ENCODE measurements around the gene KCNH2.

The KCNH2 gene

DNA sequence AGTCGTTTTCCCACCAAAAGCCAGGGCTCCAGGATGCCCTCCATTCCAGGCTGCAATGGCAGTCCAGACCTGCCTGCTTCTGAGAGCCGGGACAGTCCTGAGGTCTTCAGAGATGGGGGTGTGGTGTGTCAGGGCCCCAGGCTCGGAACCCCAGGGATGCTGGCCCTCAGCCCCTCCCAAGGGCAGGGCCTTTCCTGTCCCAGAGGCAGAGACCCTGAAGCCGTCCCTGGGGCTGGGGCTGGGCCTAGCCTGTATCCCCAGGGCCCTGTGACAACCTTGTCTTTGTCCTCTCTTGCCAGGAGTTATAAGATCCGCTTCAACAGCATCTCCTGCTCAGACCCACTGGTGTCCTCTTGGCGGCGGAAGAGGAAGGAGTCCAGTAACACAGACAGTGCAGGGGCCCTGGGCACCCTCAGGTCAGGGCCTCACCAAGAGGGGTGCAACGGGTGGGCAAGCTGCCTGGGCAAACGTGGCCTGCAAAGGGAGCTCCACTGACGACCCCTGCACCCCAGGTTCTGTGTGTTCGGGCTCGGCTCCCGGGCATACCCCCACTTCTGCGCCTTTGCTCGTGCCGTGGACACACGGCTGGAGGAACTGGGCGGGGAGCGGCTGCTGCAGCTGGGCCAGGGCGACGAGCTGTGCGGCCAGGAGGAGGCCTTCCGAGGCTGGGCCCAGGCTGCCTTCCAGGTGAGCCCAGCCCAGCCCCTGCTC lies 28.6 kb upstream of the KCNH2 start:
- Histone ChIP-seq H3K36me3 (ENCODE audit: control insufficient read depth in 1 of 2, insufficient read depth in 2 of 2, low read length in 2 of 2) (no peaks in the 10 kb centered on the region), H3K27ac (ENCODE audit: low read depth, low read length) (no peak overlapping the region), H3K4me3 (ENCODE audit: low read depth in 1 of 2, low read length in 2 of 2) (no peak overlapping the region), H3K9ac (ENCODE audit: low read depth in 1 of 2, low read length in 2 of 2) (no peak overlapping the region), H3K4me1 (ENCODE audit: control insufficient read depth in 1 of 2, insufficient read depth in 2 of 2, low read length in 2 of 2) (peaks cover 8 to 12% of the 10 kb centered on the region in 2 donors), H3K27me3 (ENCODE audit: control insufficient read depth in 1 of 2, insufficient read depth in 2 of 2, low read length in 2 of 2) (no peaks in the 10 kb centered on the region), H3K9me3 (ENCODE audit: control insufficient read depth in 1 of 2, low read length in 2 of 2) (no peaks in the 10 kb centered on the region)

DNA sequence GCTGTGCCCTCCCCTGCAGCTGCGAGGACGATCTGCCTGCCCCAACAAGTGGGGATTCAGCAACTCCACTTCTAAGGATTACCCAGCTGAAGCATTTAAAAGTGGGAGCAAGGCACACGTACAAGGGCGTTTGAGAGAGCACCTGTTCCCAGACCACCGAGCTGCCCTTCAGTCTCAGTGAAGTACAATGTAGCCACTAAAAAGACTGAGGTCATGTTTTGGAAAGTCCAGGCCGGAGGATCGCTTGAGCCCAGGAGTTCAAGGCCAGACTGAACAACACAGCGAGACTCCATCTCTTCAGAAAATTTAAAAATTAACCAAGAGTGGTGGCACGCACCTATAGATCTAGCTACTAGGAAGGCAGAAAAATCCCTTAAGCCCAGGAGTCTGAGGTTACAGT lies 27.4 kb upstream of the KCNH2 start:
- H3K9me3 ChIP-seq (ENCODE audit: control insufficient read depth in 1 of 2, low read length in 2 of 2): no peaks in the 10 kb centered on the region
- H3K4me1 ChIP-seq (ENCODE audit: control insufficient read depth in 1 of 2, insufficient read depth in 2 of 2, low read length in 2 of 2): peaks cover 8 to 10% of the 10 kb centered on the region in 2 donors
- H3K27ac ChIP-seq (ENCODE audit: low read depth, low read length): no peak overlapping the region
- H3K36me3 ChIP-seq (ENCODE audit: control insufficient read depth in 1 of 2, insufficient read depth in 2 of 2, low read length in 2 of 2): no peaks in the 10 kb centered on the region
- no peak overlapping the region for H3K4me3 ChIP-seq (ENCODE audit: low read depth in 1 of 2, low read length in 2 of 2)
- H3K9ac ChIP-seq (ENCODE audit: low read depth in 1 of 2, low read length in 2 of 2): no peak overlapping the region
- H3K27me3 ChIP-seq (ENCODE audit: control insufficient read depth in 1 of 2, insufficient read depth in 2 of 2, low read length in 2 of 2): no peaks in the 10 kb centered on the region

- no peaks in the 10 kb centered on the region for H3K9me3 ChIP-seq (ENCODE audit: control insufficient read depth in 1 of 2, low read length in 2 of 2)
- no peak overlapping the region for H3K27ac ChIP-seq (ENCODE audit: low read depth, low read length)
- H3K27me3 ChIP-seq (ENCODE audit: control insufficient read depth in 1 of 2, insufficient read depth in 2 of 2, low read length in 2 of 2): no peaks in the 10 kb centered on the region
- H3K36me3 ChIP-seq (ENCODE audit: control insufficient read depth in 1 of 2, insufficient read depth in 2 of 2, low read length in 2 of 2): no peaks in the 10 kb centered on the region
- H3K4me1 ChIP-seq (ENCODE audit: control insufficient read depth in 1 of 2, insufficient read depth in 2 of 2, low read length in 2 of 2): peaks cover 4 to 10% of the 10 kb centered on the region in 2 donors
- no peak overlapping the region for H3K4me3 ChIP-seq (ENCODE audit: low read depth in 1 of 2, low read length in 2 of 2)
- no peak overlapping the region for H3K9ac ChIP-seq (ENCODE audit: low read depth in 1 of 2, low read length in 2 of 2)
Observed at GRCh38 chr7:151003572-151003971, 25.5 kb upstream of the KCNH2 start.

DNA sequence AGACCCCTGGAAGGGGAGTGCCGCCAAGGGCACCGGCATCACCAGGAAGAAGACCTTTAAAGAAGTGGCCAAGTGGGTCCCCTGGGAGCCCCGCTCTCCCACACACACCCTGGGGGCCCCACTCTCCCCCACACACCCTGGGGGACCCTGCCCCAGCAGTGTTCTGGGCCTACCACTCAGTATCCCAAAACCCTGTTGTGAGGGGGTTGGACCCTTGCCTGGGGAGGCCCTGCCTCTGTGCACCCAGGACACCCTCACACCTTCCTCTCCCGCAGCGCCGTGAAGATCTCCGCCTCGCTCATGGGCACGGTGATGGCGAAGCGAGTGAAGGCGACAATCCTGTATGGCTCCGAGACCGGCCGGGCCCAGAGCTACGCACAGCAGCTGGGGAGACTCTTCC lies 23.4 kb upstream of the KCNH2 start:
- no peak overlapping the region for H3K27ac ChIP-seq (ENCODE audit: low read depth, low read length)
- no peaks in the 10 kb centered on the region for H3K9me3 ChIP-seq (ENCODE audit: control insufficient read depth in 1 of 2, low read length in 2 of 2)
- no peaks in the 10 kb centered on the region for H3K4me1 ChIP-seq (ENCODE audit: control insufficient read depth in 1 of 2, insufficient read depth in 2 of 2, low read length in 2 of 2)
- H3K9ac ChIP-seq (ENCODE audit: low read depth in 1 of 2, low read length in 2 of 2): no peak overlapping the region
- no peak overlapping the region for H3K4me3 ChIP-seq (ENCODE audit: low read depth in 1 of 2, low read length in 2 of 2)
- H3K36me3 ChIP-seq (ENCODE audit: control insufficient read depth in 1 of 2, insufficient read depth in 2 of 2, low read length in 2 of 2): no peaks in the 10 kb centered on the region
- no peaks in the 10 kb centered on the region for H3K27me3 ChIP-seq (ENCODE audit: control insufficient read depth in 1 of 2, insufficient read depth in 2 of 2, low read length in 2 of 2)

DNA sequence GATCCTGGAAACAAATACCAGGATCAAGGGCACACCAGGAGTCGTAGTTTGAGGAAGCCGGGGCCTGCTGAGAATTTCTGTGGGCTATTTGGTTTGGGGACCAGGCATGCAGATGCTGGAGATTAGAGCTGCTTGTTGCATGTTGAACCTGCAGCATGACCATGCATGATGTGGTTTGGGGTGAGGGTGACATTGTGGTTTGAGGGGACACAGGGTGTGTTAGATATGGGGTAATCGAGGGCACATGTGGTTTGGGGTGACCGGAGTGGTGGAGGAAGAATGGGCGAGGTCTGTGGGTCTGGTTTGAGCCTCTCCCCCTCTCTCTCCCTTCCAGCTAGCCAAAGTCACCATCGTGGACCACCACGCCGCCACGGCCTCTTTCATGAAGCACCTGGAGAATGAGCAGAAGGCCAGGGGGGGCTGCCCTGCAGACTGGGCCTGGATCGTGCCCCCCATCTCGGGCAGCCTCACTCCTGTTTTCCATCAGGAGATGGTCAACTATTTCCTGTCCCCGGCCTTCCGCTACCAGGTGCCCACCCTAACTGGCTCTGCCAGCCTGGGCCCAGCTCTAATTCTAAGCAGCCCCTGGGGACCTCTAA lies 22.9 kb upstream of the KCNH2 start:
- H3K4me3 ChIP-seq (ENCODE audit: low read depth in 1 of 2, low read length in 2 of 2): no peak overlapping the region
- no peaks in the 10 kb centered on the region for H3K9me3 ChIP-seq (ENCODE audit: control insufficient read depth in 1 of 2, low read length in 2 of 2)
- H3K27me3 ChIP-seq (ENCODE audit: control insufficient read depth in 1 of 2, insufficient read depth in 2 of 2, low read length in 2 of 2): no peaks in the 10 kb centered on the region
- no peak overlapping the region for H3K9ac ChIP-seq (ENCODE audit: low read depth in 1 of 2, low read length in 2 of 2)
- H3K4me1 ChIP-seq (ENCODE audit: control insufficient read depth in 1 of 2, insufficient read depth in 2 of 2, low read length in 2 of 2): no peaks in the 10 kb centered on the region
- H3K27ac ChIP-seq (ENCODE audit: low read depth, low read length): no peak overlapping the region
- H3K36me3 ChIP-seq (ENCODE audit: control insufficient read depth in 1 of 2, insufficient read depth in 2 of 2, low read length in 2 of 2): no peaks in the 10 kb centered on the region

DNA sequence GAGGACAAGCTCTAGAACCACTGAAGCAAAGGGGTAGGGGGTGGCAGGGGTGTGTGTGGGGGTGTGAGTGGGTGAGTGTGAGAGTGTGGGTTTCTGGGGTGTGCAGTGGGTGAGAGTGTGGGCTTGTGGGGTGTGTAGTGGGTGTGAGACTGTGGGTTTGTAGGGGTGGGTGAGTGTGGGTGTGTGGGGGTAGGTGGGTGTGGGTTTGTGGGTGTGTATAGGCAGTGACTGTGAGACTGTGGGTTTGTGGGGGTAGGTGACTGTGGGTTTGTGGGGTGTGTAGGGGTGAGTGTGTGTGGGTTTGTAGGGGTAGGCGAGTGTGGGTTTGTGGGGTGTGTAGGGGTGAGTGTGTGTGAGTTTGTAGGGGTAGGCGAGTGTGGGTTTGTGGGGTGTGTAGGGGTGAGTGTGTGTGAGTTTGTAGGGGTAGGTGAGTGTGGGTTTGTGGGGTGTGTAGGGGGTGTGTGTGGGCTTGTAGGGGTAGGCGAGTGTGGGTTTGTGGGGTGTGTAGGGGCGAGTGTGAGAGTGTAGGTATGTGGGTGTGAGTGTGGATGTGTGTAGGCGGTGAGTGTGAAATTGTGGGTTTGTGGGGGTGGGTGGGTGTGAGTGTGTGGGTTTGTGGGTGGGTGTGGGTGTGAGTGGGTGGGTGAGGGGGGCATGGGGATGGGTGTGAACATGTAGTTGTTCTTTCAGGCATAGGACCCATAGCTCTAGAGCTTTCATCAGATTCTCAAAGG lies 21.5 kb upstream of the KCNH2 start:
- Histone ChIP-seq H3K9me3 (ENCODE audit: control insufficient read depth in 1 of 2, low read length in 2 of 2) (no peaks in the 10 kb centered on the region), H3K4me3 (ENCODE audit: low read depth in 1 of 2, low read length in 2 of 2) (no peak overlapping the region), H3K27me3 (ENCODE audit: control insufficient read depth in 1 of 2, insufficient read depth in 2 of 2, low read length in 2 of 2) (no peaks in the 10 kb centered on the region), H3K27ac (ENCODE audit: low read depth, low read length) (no peak overlapping the region), H3K36me3 (ENCODE audit: control insufficient read depth in 1 of 2, insufficient read depth in 2 of 2, low read length in 2 of 2) (no peaks in the 10 kb centered on the region), H3K9ac (ENCODE audit: low read depth in 1 of 2, low read length in 2 of 2) (no peak overlapping the region), H3K4me1 (ENCODE audit: control insufficient read depth in 1 of 2, insufficient read depth in 2 of 2, low read length in 2 of 2) (peaks cover 0 to 2% of the 10 kb centered on the region in 2 donors)

GRCh38 chr7:150999001-150999400 lies 20.9 kb upstream of the KCNH2 start:
- H3K27ac ChIP-seq (ENCODE audit: low read depth, low read length): no peak overlapping the region
- no peak overlapping the region for H3K4me3 ChIP-seq (ENCODE audit: low read depth in 1 of 2, low read length in 2 of 2)
- no peaks in the 10 kb centered on the region for H3K9me3 ChIP-seq (ENCODE audit: control insufficient read depth in 1 of 2, low read length in 2 of 2)
- no peaks in the 10 kb centered on the region for H3K27me3 ChIP-seq (ENCODE audit: control insufficient read depth in 1 of 2, insufficient read depth in 2 of 2, low read length in 2 of 2)
- no peaks in the 10 kb centered on the region for H3K36me3 ChIP-seq (ENCODE audit: control insufficient read depth in 1 of 2, insufficient read depth in 2 of 2, low read length in 2 of 2)
- H3K9ac ChIP-seq (ENCODE audit: low read depth in 1 of 2, low read length in 2 of 2): no peak overlapping the region
- peaks cover 0 to 2% of the 10 kb centered on the region in 2 donors for H3K4me1 ChIP-seq (ENCODE audit: control insufficient read depth in 1 of 2, insufficient read depth in 2 of 2, low read length in 2 of 2)

- Histone ChIP-seq H3K27me3 (ENCODE audit: control insufficient read depth in 1 of 2, insufficient read depth in 2 of 2, low read length in 2 of 2) (no peaks in the 10 kb centered on the region), H3K9me3 (ENCODE audit: control insufficient read depth in 1 of 2, low read length in 2 of 2) (no peaks in the 10 kb centered on the region), H3K27ac (ENCODE audit: low read depth, low read length) (no peak overlapping the region), H3K4me1 (ENCODE audit: control insufficient read depth in 1 of 2, insufficient read depth in 2 of 2, low read length in 2 of 2) (peaks cover 0 to 2% of the 10 kb centered on the region in 2 donors), H3K36me3 (ENCODE audit: control insufficient read depth in 1 of 2, insufficient read depth in 2 of 2, low read length in 2 of 2) (no peaks in the 10 kb centered on the region), H3K9ac (ENCODE audit: low read depth in 1 of 2, low read length in 2 of 2) (no peak overlapping the region), H3K4me3 (ENCODE audit: low read depth in 1 of 2, low read length in 2 of 2) (no peak overlapping the region)
Observed at GRCh38 chr7:150998341-150998740, 20.2 kb upstream of the KCNH2 start.

GRCh38 chr7:150997817-150998216 lies 19.7 kb upstream of the KCNH2 start:
- H3K4me3 ChIP-seq (ENCODE audit: low read depth in 1 of 2, low read length in 2 of 2): no peak overlapping the region
- H3K4me1 ChIP-seq (ENCODE audit: control insufficient read depth in 1 of 2, insufficient read depth in 2 of 2, low read length in 2 of 2): peaks cover 0 to 2% of the 10 kb centered on the region in 2 donors
- no peak overlapping the region for H3K9ac ChIP-seq (ENCODE audit: low read depth in 1 of 2, low read length in 2 of 2)
- H3K9me3 ChIP-seq (ENCODE audit: control insufficient read depth in 1 of 2, low read length in 2 of 2): no peaks in the 10 kb centered on the region
- no peaks in the 10 kb centered on the region for H3K27me3 ChIP-seq (ENCODE audit: control insufficient read depth in 1 of 2, insufficient read depth in 2 of 2, low read length in 2 of 2)
- no peak overlapping the region for H3K27ac ChIP-seq (ENCODE audit: low read depth, low read length)
- H3K36me3 ChIP-seq (ENCODE audit: control insufficient read depth in 1 of 2, insufficient read depth in 2 of 2, low read length in 2 of 2): no peaks in the 10 kb centered on the region

DNA sequence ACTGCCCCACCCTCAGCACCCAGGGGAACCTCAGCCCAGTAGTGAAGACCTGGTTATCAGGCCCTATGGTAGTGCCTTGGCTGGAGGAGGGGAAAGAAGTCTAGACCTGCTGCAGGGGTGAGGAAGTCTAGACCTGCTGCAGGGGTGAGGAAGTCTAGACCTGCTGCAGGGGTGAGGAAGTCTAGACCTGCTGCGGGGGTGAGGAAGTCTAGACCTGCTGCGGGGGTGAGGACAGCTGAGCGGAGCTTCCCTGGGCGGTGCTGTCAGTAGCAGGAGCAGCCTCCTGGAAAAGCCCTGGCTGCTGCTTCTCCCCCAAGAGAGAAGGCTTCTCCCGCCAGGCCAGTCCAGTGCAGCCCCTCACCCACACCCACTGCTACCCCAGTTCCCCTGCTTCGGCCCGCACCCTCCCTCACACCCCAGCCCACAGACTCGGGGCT lies 19.0 kb upstream of the KCNH2 start:
- no peak overlapping the region for H3K4me3 ChIP-seq (ENCODE audit: low read depth in 1 of 2, low read length in 2 of 2)
- no peaks in the 10 kb centered on the region for H3K27me3 ChIP-seq (ENCODE audit: control insufficient read depth in 1 of 2, insufficient read depth in 2 of 2, low read length in 2 of 2)
- H3K27ac ChIP-seq (ENCODE audit: low read depth, low read length): no peak overlapping the region
- H3K9ac ChIP-seq (ENCODE audit: low read depth in 1 of 2, low read length in 2 of 2): no peak overlapping the region
- peaks cover 0 to 2% of the 10 kb centered on the region in 2 donors for H3K4me1 ChIP-seq (ENCODE audit: control insufficient read depth in 1 of 2, insufficient read depth in 2 of 2, low read length in 2 of 2)
- H3K36me3 ChIP-seq (ENCODE audit: control insufficient read depth in 1 of 2, insufficient read depth in 2 of 2, low read length in 2 of 2): no peaks in the 10 kb centered on the region
- no peaks in the 10 kb centered on the region for H3K9me3 ChIP-seq (ENCODE audit: control insufficient read depth in 1 of 2, low read length in 2 of 2)
